ENCODE measurements around the gene ZBTB8OS. TPM values are rescaled to one million over a fixed set of nuclear protein-coding genes. Genes with fewer than 3 reads are reported as not detected.
A peak's percentile ranks its signal among the peaks of the same experiment; 100 is the strongest.

ZBTB8OS gene
- polyA plus RNA-seq, 3 donors, result 40.2 to 85.6 (median 83.3) TPM

- peak overlapping the region in 1 of 7 donors; percentile 3 for H3K27ac Mint-ChIP-seq
Measured at GRCh38 chr1:32666901-32667566, 16.7 kb upstream of the ZBTB8OS start.

GRCh38 chr1:32665915-32666314 lies 15.6 kb upstream of the ZBTB8OS start:
- no peak overlapping the region for H2AFZ ChIP-seq (ENCODE audit: insufficient read depth, low read depth, low read length, poor library complexity, severe bottlenecking)
- WGBS (ENCODE audit: insufficient coverage), result no CpG with 5 or more reads among the region's 1 CpG
- DNase-seq, result no peak
- Mint-ChIP-seq H3K27me3 (ENCODE audit: low read depth in 3 of 3) (no peaks in the 10 kb centered on the region), H3K9me3 (no peaks in the 10 kb centered on the region), H3K4me3 (no peak overlapping the region), H3K27ac (no peak overlapping the region), H3K4me1 (no peaks in the 10 kb centered on the region), H3K36me3 (peaks cover 68 to 94% of the 10 kb centered on the region in 2 donors)
- H3K4me1 ChIP-seq (ENCODE audit: control insufficient read depth in 1 of 2, insufficient read depth in 2 of 2, low read length in 2 of 2), result no peaks in the 10 kb centered on the region
- peaks cover 57% of the 10 kb centered on the region for H4K20me1 ChIP-seq (ENCODE audit: insufficient read depth, low read length)
- no peaks in the 10 kb centered on the region for H3K27me3 ChIP-seq (ENCODE audit: control insufficient read depth in 2 of 2, insufficient read depth in 2 of 2, low read length in 2 of 2)
- H3K9ac ChIP-seq (ENCODE audit: insufficient read depth, low read length, poor library complexity, severe bottlenecking), result no peak overlapping the region
- peaks cover 49% of the 10 kb centered on the region for H3K79me2 ChIP-seq (ENCODE audit: insufficient read depth, low read length)
- H3K27ac ChIP-seq (ENCODE audit: low read depth in 1 of 2, low read length in 2 of 2), result no peak overlapping the region
- no peaks in the 10 kb centered on the region for H3K9me3 ChIP-seq (replicated peaks in 1 of 2; ENCODE audit: control insufficient read depth in 1 of 2, insufficient read depth in 1 of 2, low read length in 2 of 2)
- H3K4me2 ChIP-seq (replicated peaks; ENCODE audit: extremely low read depth, low read length, poor library complexity, severe bottlenecking), result no peak overlapping the region
- TF ChIP-seq CTCF (IDR thresholded peaks at IDR 0.05), result no peak
- peaks cover 87 to 94% of the 10 kb centered on the region in 2 donors for H3K36me3 ChIP-seq (replicated peaks in 1 of 2; ENCODE audit: control insufficient read depth in 1 of 2, insufficient read depth in 2 of 2, low read length in 2 of 2)
- no peak overlapping the region for H3K4me3 ChIP-seq (replicated peaks in 1 of 3; ENCODE audit: low read depth in 2 of 3, low read length in 3 of 3)
- intact Hi-C loops (cut with micrococcal nuclease), result no loop called here

More at GRCh38 chr1:32666901-32667566, 16.7 kb upstream of the ZBTB8OS start:
- Mint-ChIP-seq H3K9me3 (no peaks in the 10 kb centered on the region), H3K36me3 (peaks cover 68 to 94% of the 10 kb centered on the region in 2 donors), H3K4me1 (no peaks in the 10 kb centered on the region), H3K27me3 (ENCODE audit: low read depth in 3 of 3) (no peaks in the 10 kb centered on the region), H3K4me3 (no peak overlapping the region)
- no peak overlapping the region for H3K4me2 ChIP-seq (replicated peaks; ENCODE audit: extremely low read depth, low read length, poor library complexity, severe bottlenecking)
- intact Hi-C loops (cut with micrococcal nuclease), result no loop called here
- no peak overlapping the region for H3K9ac ChIP-seq (ENCODE audit: insufficient read depth, low read length, poor library complexity, severe bottlenecking)
- H3K27ac ChIP-seq (ENCODE audit: low read depth in 1 of 2, low read length in 2 of 2), result no peak overlapping the region
- peaks cover 49% of the 10 kb centered on the region for H4K20me1 ChIP-seq (ENCODE audit: insufficient read depth, low read length)
- no peak for DNase-seq
- no peak overlapping the region for H2AFZ ChIP-seq (ENCODE audit: insufficient read depth, low read depth, low read length, poor library complexity, severe bottlenecking)
- no peaks in the 10 kb centered on the region for H3K9me3 ChIP-seq (replicated peaks in 1 of 2; ENCODE audit: control insufficient read depth in 1 of 2, insufficient read depth in 1 of 2, low read length in 2 of 2)
- no peak overlapping the region for H3K4me3 ChIP-seq (replicated peaks in 1 of 3; ENCODE audit: low read depth in 2 of 3, low read length in 3 of 3)
- 93% methylated on average over 8 of the region's 12 CpGs for WGBS (ENCODE audit: insufficient coverage)
- no peak for TF ChIP-seq CTCF (IDR thresholded peaks at IDR 0.05)
- no peaks in the 10 kb centered on the region for H3K27me3 ChIP-seq (ENCODE audit: control insufficient read depth in 2 of 2, insufficient read depth in 2 of 2, low read length in 2 of 2)
- H3K36me3 ChIP-seq (replicated peaks in 1 of 2; ENCODE audit: control insufficient read depth in 1 of 2, insufficient read depth in 2 of 2, low read length in 2 of 2), result peaks cover 88 to 94% of the 10 kb centered on the region in 2 donors
- peaks cover 38% of the 10 kb centered on the region for H3K79me2 ChIP-seq (ENCODE audit: insufficient read depth, low read length)
- H3K4me1 ChIP-seq (ENCODE audit: control insufficient read depth in 1 of 2, insufficient read depth in 2 of 2, low read length in 2 of 2), result no peaks in the 10 kb centered on the region

All from CD14-positive monocyte (primary cell).